WTC11 (cell line): ENCODE data around the gene BPI. TPM values are rescaled to one million over a fixed set of nuclear protein-coding genes. Genes with fewer than 3 reads are reported as not detected.

Experiments used
- ATAC-seq: fragments of 200-7000 bp; cut with Tn5 transposase; 2 replicates; pipeline ENCODE4 v1.10.0; 2021; ENCODE audit warnings: mild to moderate bottlenecking, moderate library complexity
- CTCF ChIA-PET: fragments of 300-600 bp; sonication (Branson Sonifier 250); formaldehyde crosslinking; loops from one replicate; lab custom pipeline; 2021; ENCODE audit warnings: antibody characterized with exemption; lab: Charles Lee
- POLR2A ChIA-PET: fragments of 350-600 bp; sonication (Branson Sonifier 250); formaldehyde crosslinking; loops from one replicate; lab custom pipeline; 2021; ENCODE audit warnings: antibody characterized with exemption; lab: Charles Lee
- DNase-seq: peaks from one replicate; pipeline ENCODE4 v3.0.0; 2021; ENCODE audit warnings: low spot score
- H3K27ac Mint-ChIP-seq: 2 replicates; pipeline ENCODE4 v1.8.0; 2021; ENCODE audit warnings: mixed read lengths
- H3K27me3 Mint-ChIP-seq: 2 replicates; pipeline ENCODE4 v1.8.0; 2021; ENCODE audit warnings: low read depth, mild to moderate bottlenecking, moderate library complexity, mixed read lengths
- H3K36me3 Mint-ChIP-seq: 2 replicates; pipeline ENCODE4 v1.8.0; 2021; ENCODE audit warnings: mixed read lengths
- H3K4me1 Mint-ChIP-seq: 2 replicates; pipeline ENCODE4 v1.8.0; 2022; ENCODE audit warnings: mixed read lengths
- H3K4me3 Mint-ChIP-seq: 2 replicates; pipeline ENCODE4 v1.8.0; 2021; ENCODE audit warnings: mild to moderate bottlenecking, moderate library complexity, mixed read lengths
- H3K9me3 Mint-ChIP-seq: 2 replicates; pipeline ENCODE4 v1.8.0; 2021; ENCODE audit warnings: mixed read lengths
- CREB1 ChIP-seq: sonication (generic); formaldehyde crosslinking; IDR thresholded peaks from 2 replicates; pipeline ENCODE4 v1.8.0; 2023; ENCODE audit warnings: mild to moderate bottlenecking, missing genetic modification reagents
- JAZF1 ChIP-seq: fragments of 250-450 bp; sonication (Bioruptor Pico); IDR thresholded peaks from 2 replicates; pipeline ENCODE4 v1.9.0; 2021; ENCODE audit warnings: moderate library complexity, mild to moderate bottlenecking, inconsistent platforms
- NFATC4 ChIP-seq: fragments of 250-450 bp; sonication (Bioruptor Pico); IDR thresholded peaks from 2 replicates; pipeline ENCODE4 v1.9.0; 2021; ENCODE audit warnings: mild to moderate bottlenecking
- NFYB ChIP-seq: sonication (generic); formaldehyde crosslinking; conservative IDR thresholded peaks from 2 replicates; pipeline ENCODE4 v1.8.0; 2022; ENCODE audit warnings: low read depth, missing genetic modification reagents
- NR1H2 ChIP-seq: sonication (generic); formaldehyde crosslinking; IDR thresholded peaks from 2 replicates; pipeline ENCODE4 v1.9.0; 2021; ENCODE audit warnings: mild to moderate bottlenecking, moderate library complexity, missing genetic modification reagents
- SMAD3 ChIP-seq: sonication (generic); formaldehyde crosslinking; IDR thresholded peaks from 2 replicates; pipeline ENCODE4 v1.8.0; 2022; ENCODE audit warnings: missing genetic modification reagents, mild to moderate bottlenecking, borderline replicate concordance
- TP53 ChIP-seq: sonication (generic); formaldehyde crosslinking; IDR thresholded peaks from 2 replicates; pipeline ENCODE4 v1.8.1; 2023; ENCODE audit warnings: mild to moderate bottlenecking, missing genetic modification reagents
- ZNF121 ChIP-seq: sonication (generic); formaldehyde crosslinking; IDR thresholded peaks from 2 replicates; pipeline ENCODE4 v1.8.0; 2023; ENCODE audit warnings: missing genetic modification reagents
- ZNF138 ChIP-seq: sonication (generic); formaldehyde crosslinking; conservative IDR thresholded peaks from 2 replicates; pipeline ENCODE4 v1.8.1; 2022; ENCODE audit warnings: mild to moderate bottlenecking, moderate library complexity, missing genetic modification reagents
- ZNF416 ChIP-seq: fragments of 250-450 bp; sonication (Bioruptor Pico); IDR thresholded peaks from 2 replicates; pipeline ENCODE4 v1.9.0; 2021; ENCODE audit warnings: mild to moderate bottlenecking, inconsistent platforms
- ZNF423 ChIP-seq: fragments of 250-450 bp; sonication (Bioruptor Pico); IDR thresholded peaks from 2 replicates; pipeline ENCODE4 v2.1.2; 2022; ENCODE audit warnings: mild to moderate bottlenecking, moderate library complexity
- total RNA-seq: library from RNA; stranded (reverse); gene quantifications from 3 replicates; pipeline ENCODE4 v1.2.3, GENCODE V29; 2021
- TF ChIP-seq, protein P1 (sequence below): sonication (generic); formaldehyde crosslinking; IDR thresholded peaks from 2 replicates; pipeline ENCODE4 v1.8.0; 2023; ENCODE audit warnings: mild to moderate bottlenecking, missing genetic modification reagents
- TF ChIP-seq, protein P2 (sequence below): fragments of 250-450 bp; sonication (Bioruptor Pico); IDR thresholded peaks from 2 replicates; pipeline ENCODE4 v1.9.0; 2021; ENCODE audit warnings: moderate library complexity, mild to moderate bottlenecking, inconsistent platforms, borderline replicate concordance
- TF ChIP-seq, protein P3 (sequence below): sonication (generic); formaldehyde crosslinking; IDR thresholded peaks from 2 replicates; pipeline ENCODE4 v1.8.1; 2022; ENCODE audit warnings: low read depth, mild to moderate bottlenecking, moderate library complexity, missing genetic modification reagents, borderline replicate concordance
- TF ChIP-seq, protein P4 (sequence below): fragments of 250-450 bp; sonication (Bioruptor Pico); IDR thresholded peaks from 2 replicates; pipeline ENCODE4 v1.8.0; 2021; ENCODE audit warnings: mild to moderate bottlenecking
- TF ChIP-seq, protein P5 (sequence below): sonication (generic); formaldehyde crosslinking; IDR thresholded peaks from 2 replicates; pipeline ENCODE4 v1.8.1; 2022; ENCODE audit warnings: missing genetic modification reagents, borderline replicate concordance
- TF ChIP-seq, protein P6 (sequence below): fragments of 250-450 bp; sonication (Bioruptor Pico); IDR thresholded peaks from 2 replicates; pipeline ENCODE4 v1.9.0; 2021; ENCODE audit warnings: mild to moderate bottlenecking

Gene BPI
- total RNA-seq, 1 experiment from 2014 or later, result not detected

DNA sequence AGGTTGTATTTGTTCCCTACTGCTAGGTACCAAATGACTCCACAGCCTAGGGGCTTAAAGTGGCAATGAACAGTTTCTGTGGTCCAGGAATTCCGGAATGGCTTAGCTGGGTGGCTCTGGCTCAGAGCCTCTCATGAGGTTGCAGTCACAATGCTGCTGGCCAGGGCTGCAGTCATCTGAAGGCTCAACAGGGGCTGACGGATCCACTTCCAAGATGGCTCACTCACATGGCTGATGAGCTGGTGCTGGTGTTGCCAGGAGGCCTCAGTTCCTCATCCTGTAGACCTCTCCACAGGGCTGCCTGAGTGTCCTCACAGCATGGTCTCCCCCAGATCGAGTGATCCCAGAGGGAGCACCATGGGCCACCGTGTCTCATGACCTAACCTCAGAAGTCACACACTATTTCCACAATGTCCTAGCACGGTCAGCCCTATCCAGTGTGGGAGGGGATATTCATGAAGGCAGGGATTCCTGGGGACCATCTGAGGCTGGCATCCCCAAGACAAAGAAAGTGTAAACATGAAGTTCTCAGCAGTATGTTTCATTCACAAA lies 19.0 kb upstream of the BPI start:
- DNase-seq, result no peak
- CTCF ChIA-PET, result no interaction called here
- peaks cover 15% of the 10 kb centered on the region for H3K4me1 Mint-ChIP-seq

More for the DNA sequence above, 19.0 kb upstream of the BPI start:
- Mint-ChIP-seq H3K27ac (no peak overlapping the region), H3K4me3 (no peak overlapping the region), H3K9me3 (peaks cover 34% of the 10 kb centered on the region), H3K27me3 (no peaks in the 10 kb centered on the region; the same call in 1 of the 2 replicates), H3K36me3 (peaks cover 14% of the 10 kb centered on the region)
- POLR2A ChIA-PET, result no interaction called here
- TF ChIP-seq, protein P1, sequence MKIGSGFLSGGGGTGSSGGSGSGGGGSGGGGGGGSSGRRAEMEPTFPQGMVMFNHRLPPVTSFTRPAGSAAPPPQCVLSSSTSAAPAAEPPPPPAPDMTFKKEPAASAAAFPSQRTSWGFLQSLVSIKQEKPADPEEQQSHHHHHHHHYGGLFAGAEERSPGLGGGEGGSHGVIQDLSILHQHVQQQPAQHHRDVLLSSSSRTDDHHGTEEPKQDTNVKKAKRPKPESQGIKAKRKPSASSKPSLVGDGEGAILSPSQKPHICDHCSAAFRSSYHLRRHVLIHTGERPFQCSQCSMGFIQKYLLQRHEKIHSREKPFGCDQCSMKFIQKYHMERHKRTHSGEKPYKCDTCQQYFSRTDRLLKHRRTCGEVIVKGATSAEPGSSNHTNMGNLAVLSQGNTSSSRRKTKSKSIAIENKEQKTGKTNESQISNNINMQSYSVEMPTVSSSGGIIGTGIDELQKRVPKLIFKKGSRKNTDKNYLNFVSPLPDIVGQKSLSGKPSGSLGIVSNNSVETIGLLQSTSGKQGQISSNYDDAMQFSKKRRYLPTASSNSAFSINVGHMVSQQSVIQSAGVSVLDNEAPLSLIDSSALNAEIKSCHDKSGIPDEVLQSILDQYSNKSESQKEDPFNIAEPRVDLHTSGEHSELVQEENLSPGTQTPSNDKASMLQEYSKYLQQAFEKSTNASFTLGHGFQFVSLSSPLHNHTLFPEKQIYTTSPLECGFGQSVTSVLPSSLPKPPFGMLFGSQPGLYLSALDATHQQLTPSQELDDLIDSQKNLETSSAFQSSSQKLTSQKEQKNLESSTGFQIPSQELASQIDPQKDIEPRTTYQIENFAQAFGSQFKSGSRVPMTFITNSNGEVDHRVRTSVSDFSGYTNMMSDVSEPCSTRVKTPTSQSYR (CRISPR knock-in tag), result no peak
- TF ChIP-seq ZNF138 (no peak), ZNF416 (no peak), JAZF1 (CRISPR knock-in tag) (no peak), TP53 (CRISPR knock-in tag) (no peak), SMAD3 (CRISPR knock-in tag) (no peak), ZNF423 (CRISPR knock-in tag) (no peak), NR1H2 (CRISPR knock-in tag) (no peak), NFYB (CRISPR knock-in tag) (no peak), CREB1 (no peak), ZNF121 (CRISPR knock-in tag) (no peak), NFATC4 (CRISPR knock-in tag) (no peak)
- TF ChIP-seq, protein P2, sequence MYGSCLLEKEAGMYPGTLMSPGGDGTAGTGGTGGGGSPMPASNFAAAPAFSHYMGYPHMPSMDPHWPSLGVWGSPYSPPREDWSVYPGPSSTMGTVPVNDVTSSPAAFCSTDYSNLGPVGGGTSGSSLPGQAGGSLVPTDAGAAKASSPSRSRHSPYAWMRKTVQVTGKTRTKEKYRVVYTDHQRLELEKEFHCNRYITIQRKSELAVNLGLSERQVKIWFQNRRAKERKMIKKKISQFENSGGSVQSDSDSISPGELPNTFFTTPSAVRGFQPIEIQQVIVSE, result no peak
- TF ChIP-seq, protein P3, sequence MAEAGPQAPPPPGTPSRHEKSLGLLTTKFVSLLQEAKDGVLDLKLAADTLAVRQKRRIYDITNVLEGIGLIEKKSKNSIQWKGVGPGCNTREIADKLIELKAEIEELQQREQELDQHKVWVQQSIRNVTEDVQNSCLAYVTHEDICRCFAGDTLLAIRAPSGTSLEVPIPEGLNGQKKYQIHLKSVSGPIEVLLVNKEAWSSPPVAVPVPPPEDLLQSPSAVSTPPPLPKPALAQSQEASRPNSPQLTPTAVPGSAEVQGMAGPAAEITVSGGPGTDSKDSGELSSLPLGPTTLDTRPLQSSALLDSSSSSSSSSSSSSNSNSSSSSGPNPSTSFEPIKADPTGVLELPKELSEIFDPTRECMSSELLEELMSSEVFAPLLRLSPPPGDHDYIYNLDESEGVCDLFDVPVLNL (CRISPR knock-in tag), result no peak
- TF ChIP-seq, protein P4, sequence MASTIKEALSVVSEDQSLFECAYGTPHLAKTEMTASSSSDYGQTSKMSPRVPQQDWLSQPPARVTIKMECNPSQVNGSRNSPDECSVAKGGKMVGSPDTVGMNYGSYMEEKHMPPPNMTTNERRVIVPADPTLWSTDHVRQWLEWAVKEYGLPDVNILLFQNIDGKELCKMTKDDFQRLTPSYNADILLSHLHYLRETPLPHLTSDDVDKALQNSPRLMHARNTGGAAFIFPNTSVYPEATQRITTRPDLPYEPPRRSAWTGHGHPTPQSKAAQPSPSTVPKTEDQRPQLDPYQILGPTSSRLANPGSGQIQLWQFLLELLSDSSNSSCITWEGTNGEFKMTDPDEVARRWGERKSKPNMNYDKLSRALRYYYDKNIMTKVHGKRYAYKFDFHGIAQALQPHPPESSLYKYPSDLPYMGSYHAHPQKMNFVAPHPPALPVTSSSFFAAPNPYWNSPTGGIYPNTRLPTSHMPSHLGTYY, result no peak
- TF ChIP-seq, protein P5, sequence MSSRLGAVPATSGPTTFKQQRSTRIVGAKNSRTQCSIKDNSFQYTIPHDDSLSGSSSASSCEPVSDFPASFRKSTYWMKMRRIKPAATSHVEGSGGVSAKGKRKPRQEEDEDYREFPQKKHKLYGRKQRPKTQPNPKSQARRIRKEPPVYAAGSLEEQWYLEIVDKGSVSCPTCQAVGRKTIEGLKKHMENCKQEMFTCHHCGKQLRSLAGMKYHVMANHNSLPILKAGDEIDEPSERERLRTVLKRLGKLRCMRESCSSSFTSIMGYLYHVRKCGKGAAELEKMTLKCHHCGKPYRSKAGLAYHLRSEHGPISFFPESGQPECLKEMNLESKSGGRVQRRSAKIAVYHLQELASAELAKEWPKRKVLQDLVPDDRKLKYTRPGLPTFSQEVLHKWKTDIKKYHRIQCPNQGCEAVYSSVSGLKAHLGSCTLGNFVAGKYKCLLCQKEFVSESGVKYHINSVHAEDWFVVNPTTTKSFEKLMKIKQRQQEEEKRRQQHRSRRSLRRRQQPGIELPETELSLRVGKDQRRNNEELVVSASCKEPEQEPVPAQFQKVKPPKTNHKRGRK (CRISPR knock-in tag), result no peak
- TF ChIP-seq, protein P6, sequence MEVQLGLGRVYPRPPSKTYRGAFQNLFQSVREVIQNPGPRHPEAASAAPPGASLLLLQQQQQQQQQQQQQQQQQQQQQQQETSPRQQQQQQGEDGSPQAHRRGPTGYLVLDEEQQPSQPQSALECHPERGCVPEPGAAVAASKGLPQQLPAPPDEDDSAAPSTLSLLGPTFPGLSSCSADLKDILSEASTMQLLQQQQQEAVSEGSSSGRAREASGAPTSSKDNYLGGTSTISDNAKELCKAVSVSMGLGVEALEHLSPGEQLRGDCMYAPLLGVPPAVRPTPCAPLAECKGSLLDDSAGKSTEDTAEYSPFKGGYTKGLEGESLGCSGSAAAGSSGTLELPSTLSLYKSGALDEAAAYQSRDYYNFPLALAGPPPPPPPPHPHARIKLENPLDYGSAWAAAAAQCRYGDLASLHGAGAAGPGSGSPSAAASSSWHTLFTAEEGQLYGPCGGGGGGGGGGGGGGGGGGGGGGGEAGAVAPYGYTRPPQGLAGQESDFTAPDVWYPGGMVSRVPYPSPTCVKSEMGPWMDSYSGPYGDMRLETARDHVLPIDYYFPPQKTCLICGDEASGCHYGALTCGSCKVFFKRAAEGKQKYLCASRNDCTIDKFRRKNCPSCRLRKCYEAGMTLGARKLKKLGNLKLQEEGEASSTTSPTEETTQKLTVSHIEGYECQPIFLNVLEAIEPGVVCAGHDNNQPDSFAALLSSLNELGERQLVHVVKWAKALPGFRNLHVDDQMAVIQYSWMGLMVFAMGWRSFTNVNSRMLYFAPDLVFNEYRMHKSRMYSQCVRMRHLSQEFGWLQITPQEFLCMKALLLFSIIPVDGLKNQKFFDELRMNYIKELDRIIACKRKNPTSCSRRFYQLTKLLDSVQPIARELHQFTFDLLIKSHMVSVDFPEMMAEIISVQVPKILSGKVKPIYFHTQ (CRISPR knock-in tag), result no peak
- no peak for ATAC-seq
